ENCODE results near the gene ERAP2. TPM values are rescaled to one million over a fixed set of nuclear protein-coding genes. Genes with fewer than 3 reads are reported as not detected.

ERAP2 gene
- polyA plus RNA-seq, 1 donor from 2014 or later: not detected

DNA sequence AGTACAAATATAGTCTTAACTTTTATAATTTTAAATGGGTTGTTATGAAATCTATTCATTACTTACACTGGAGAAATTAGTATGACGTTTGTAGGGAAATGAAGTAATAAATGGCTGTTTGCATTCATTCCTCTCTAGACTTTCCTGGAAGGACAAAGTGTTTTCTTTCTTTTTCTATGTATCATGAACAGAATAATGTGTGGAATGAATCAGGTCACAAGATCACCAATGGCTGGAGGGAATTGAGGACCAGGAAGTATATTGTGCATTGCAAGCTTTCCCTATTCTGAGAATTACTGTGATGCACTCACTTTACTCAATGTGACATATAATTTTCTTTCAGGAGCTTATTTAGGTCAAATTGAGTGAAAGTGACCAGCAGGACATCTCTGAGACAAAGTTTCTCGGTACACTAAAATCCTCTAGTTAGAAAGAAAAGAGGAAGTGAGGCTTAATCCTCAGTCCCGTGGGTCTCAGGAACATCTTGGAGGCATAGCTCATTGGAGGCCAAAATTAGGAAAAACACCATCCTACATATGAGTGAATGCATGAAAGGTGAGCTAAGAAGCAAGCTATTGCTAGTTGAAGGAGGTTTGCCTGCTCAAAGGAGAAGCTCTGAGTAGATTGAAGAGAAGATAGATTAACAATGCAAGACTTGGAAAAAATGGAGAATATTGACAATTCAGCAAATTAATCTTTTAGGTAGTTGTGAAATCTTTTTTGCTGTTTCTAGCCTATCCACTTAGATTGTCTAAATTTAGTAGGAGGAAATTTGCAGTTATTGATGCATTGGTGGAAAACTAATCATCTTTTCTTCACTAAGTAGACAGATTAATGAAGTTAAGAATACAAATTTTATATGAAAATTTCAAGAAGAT lies 28.0 kb downstream of the ERAP2 start:
- Histone ChIP-seq H3K9me3 (ENCODE audit: low read length) (no peaks in the 10 kb centered on the region), H3K27me3 (ENCODE audit: insufficient read depth, low read depth, low read length) (no peaks in the 10 kb centered on the region), H4K20me1 (ENCODE audit: insufficient read depth) (no peaks in the 10 kb centered on the region), H3K36me3 (ENCODE audit: insufficient read depth, low read length) (no peaks in the 10 kb centered on the region), H2AFZ (ENCODE audit: low read depth, low read length) (no peak overlapping the region), H3K4me3 (ENCODE audit: low read length) (no peak overlapping the region), H3K27ac (ENCODE audit: low read length) (no peak overlapping the region), H3K4me2 (ENCODE audit: low read length) (no peak overlapping the region), H3K79me2 (replicated peaks; ENCODE audit: insufficient read depth, low read length) (no peaks in the 10 kb centered on the region), H3K9ac (ENCODE audit: low read length) (no peak overlapping the region), H3K9me2 (ENCODE audit: insufficient read depth, low read length) (no peaks in the 10 kb centered on the region), H3F3A (ENCODE audit: insufficient read depth, low read length, poor library complexity, severe bottlenecking) (no peaks in the 10 kb centered on the region)
- TF ChIP-seq, protein P1, sequence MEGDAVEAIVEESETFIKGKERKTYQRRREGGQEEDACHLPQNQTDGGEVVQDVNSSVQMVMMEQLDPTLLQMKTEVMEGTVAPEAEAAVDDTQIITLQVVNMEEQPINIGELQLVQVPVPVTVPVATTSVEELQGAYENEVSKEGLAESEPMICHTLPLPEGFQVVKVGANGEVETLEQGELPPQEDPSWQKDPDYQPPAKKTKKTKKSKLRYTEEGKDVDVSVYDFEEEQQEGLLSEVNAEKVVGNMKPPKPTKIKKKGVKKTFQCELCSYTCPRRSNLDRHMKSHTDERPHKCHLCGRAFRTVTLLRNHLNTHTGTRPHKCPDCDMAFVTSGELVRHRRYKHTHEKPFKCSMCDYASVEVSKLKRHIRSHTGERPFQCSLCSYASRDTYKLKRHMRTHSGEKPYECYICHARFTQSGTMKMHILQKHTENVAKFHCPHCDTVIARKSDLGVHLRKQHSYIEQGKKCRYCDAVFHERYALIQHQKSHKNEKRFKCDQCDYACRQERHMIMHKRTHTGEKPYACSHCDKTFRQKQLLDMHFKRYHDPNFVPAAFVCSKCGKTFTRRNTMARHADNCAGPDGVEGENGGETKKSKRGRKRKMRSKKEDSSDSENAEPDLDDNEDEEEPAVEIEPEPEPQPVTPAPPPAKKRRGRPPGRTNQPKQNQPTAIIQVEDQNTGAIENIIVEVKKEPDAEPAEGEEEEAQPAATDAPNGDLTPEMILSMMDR (IDR thresholded peaks at IDR 0.05; ENCODE audit: poor library complexity, severe bottlenecking): no peak
- no peak for TF ChIP-seq EZH2 (IDR thresholded peaks at IDR 0.05; ENCODE audit: borderline replicate concordance, insufficient read depth, low read length, poor library complexity, severe bottlenecking)
- no peak for TF ChIP-seq POLR2AphosphoS5 (IDR thresholded peaks at IDR 0.05)
- TF ChIP-seq TAF1 (IDR thresholded peaks at IDR 0.05; ENCODE audit: low read depth): no peak
- no peak for TF ChIP-seq EP300 (conservative IDR thresholded peaks at IDR 0.05; ENCODE audit: poor library complexity, severe bottlenecking)
- no peak for TF ChIP-seq MXI1 (conservative IDR thresholded peaks at IDR 0.05; ENCODE audit: poor library complexity, severe bottlenecking)
- TF ChIP-seq, protein P2, sequence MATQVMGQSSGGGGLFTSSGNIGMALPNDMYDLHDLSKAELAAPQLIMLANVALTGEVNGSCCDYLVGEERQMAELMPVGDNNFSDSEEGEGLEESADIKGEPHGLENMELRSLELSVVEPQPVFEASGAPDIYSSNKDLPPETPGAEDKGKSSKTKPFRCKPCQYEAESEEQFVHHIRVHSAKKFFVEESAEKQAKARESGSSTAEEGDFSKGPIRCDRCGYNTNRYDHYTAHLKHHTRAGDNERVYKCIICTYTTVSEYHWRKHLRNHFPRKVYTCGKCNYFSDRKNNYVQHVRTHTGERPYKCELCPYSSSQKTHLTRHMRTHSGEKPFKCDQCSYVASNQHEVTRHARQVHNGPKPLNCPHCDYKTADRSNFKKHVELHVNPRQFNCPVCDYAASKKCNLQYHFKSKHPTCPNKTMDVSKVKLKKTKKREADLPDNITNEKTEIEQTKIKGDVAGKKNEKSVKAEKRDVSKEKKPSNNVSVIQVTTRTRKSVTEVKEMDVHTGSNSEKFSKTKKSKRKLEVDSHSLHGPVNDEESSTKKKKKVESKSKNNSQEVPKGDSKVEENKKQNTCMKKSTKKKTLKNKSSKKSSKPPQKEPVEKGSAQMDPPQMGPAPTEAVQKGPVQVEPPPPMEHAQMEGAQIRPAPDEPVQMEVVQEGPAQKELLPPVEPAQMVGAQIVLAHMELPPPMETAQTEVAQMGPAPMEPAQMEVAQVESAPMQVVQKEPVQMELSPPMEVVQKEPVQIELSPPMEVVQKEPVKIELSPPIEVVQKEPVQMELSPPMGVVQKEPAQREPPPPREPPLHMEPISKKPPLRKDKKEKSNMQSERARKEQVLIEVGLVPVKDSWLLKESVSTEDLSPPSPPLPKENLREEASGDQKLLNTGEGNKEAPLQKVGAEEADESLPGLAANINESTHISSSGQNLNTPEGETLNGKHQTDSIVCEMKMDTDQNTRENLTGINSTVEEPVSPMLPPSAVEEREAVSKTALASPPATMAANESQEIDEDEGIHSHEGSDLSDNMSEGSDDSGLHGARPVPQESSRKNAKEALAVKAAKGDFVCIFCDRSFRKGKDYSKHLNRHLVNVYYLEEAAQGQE (IDR thresholded peaks at IDR 0.05; ENCODE audit: borderline replicate concordance): no peak
- TF ChIP-seq SMC3 (conservative IDR thresholded peaks at IDR 0.05; ENCODE audit: poor library complexity): no peak
- no peak for TF ChIP-seq RAD21 (conservative IDR thresholded peaks at IDR 0.05)

- Histone ChIP-seq H3K4me3 (ENCODE audit: low read length) (no peak overlapping the region), H3K79me2 (replicated peaks; ENCODE audit: insufficient read depth, low read length) (no peaks in the 10 kb centered on the region), H3K36me3 (ENCODE audit: insufficient read depth, low read length) (no peaks in the 10 kb centered on the region), H3K27ac (ENCODE audit: low read length) (no peak overlapping the region), H3K4me2 (ENCODE audit: low read length) (no peak overlapping the region), H3K27me3 (ENCODE audit: insufficient read depth, low read depth, low read length) (no peaks in the 10 kb centered on the region), H3K9me3 (ENCODE audit: low read length) (no peaks in the 10 kb centered on the region), H3F3A (ENCODE audit: insufficient read depth, low read length, poor library complexity, severe bottlenecking) (no peaks in the 10 kb centered on the region), H2AFZ (ENCODE audit: low read depth, low read length) (no peak overlapping the region), H3K9me2 (ENCODE audit: insufficient read depth, low read length) (no peaks in the 10 kb centered on the region), H3K9ac (ENCODE audit: low read length) (no peak overlapping the region), H4K20me1 (ENCODE audit: insufficient read depth) (no peaks in the 10 kb centered on the region)
- no peak for TF ChIP-seq RAD21 (conservative IDR thresholded peaks at IDR 0.05)
- TF ChIP-seq EP300 (conservative IDR thresholded peaks at IDR 0.05; ENCODE audit: poor library complexity, severe bottlenecking): no peak
Observed at GRCh38 chr5:96905864-96906263, 29.6 kb downstream of the ERAP2 start.
